ENCODE measurements around the gene MR1. TPM values are rescaled to one million over a fixed set of nuclear protein-coding genes. Genes with fewer than 3 reads are reported as not detected.

The MR1 gene
- total and polyA plus RNA-seq, 9 donors: 6.9 to 53.6 (median 15.5) TPM

- no peak overlapping the region for H3K4me3 ChIP-seq
- no peaks in the 10 kb centered on the region for H3K36me3 ChIP-seq
- no peak for TF ChIP-seq EP300 (IDR thresholded peaks at IDR 0.05)
- no peak for TF ChIP-seq POLR2A (IDR thresholded peaks at IDR 0.05)
- TF ChIP-seq CTCF (IDR thresholded peaks at IDR 0.05): no peak
- no peak for DNase-seq
- no peak overlapping the region for H3K27ac ChIP-seq
- intact Hi-C loops (cut with DNase I): loop anchor here in 1 of 4 donors (10.0 kb wide), 1 partner anchor 92 kb away; no protein-coding TSS in a partner anchor
- no peaks in the 10 kb centered on the region for H3K9me3 ChIP-seq
- peaks cover 2% of the 10 kb centered on the region for H3K4me1 ChIP-seq (ENCODE audit: insufficient read depth)
- H3K27me3 ChIP-seq: no peaks in the 10 kb centered on the region
- WGBS, 3 donors: 90 to 92% (median 91%) methylated on average over 8 of the region's 8 CpGs
Measured at GRCh38 chr1:181016563-181016962, 17.2 kb upstream of the MR1 start.

- WGBS, 3 donors: 40 to 93% (median 41%) methylated on average over 1 of the region's 1 CpG
- Histone ChIP-seq H3K36me3 (no peaks in the 10 kb centered on the region), H3K4me1 (ENCODE audit: insufficient read depth) (peaks cover 2% of the 10 kb centered on the region), H3K27me3 (no peaks in the 10 kb centered on the region), H3K27ac (no peak overlapping the region), H3K9me3 (no peaks in the 10 kb centered on the region), H3K4me3 (no peak overlapping the region)
- DNase-seq: no peak
- intact Hi-C loops (cut with DNase I): loop anchor here in 1 of 4 donors (10.0 kb wide), 1 partner anchor 94 kb away; no protein-coding TSS in a partner anchor
- TF ChIP-seq CTCF (IDR thresholded peaks at IDR 0.05) (no peak), EP300 (IDR thresholded peaks at IDR 0.05) (no peak), POLR2A (IDR thresholded peaks at IDR 0.05) (no peak)
Measured at GRCh38 chr1:181018901-181019681, 14.7 kb upstream of the MR1 start.

- H3K4me3 ChIP-seq: no peak overlapping the region
- intact Hi-C loops (cut with DNase I): loop anchor here in 1 of 4 donors (5.0 kb wide), 1 partner anchor 66 kb away; the partner anchor contains the start of gene IER5
- no peaks in the 10 kb centered on the region for H3K36me3 ChIP-seq
- H3K4me1 ChIP-seq (ENCODE audit: insufficient read depth): no peaks in the 10 kb centered on the region
- peak overlapping the region in 1 of 2 donors; percentile 76 for H3K27ac ChIP-seq
- no peaks in the 10 kb centered on the region for H3K27me3 ChIP-seq
- DNase-seq: no peak
- H3K9me3 ChIP-seq: no peaks in the 10 kb centered on the region
- 12 to 27% (median 16%) methylated on average over 3 of the region's 3 CpGs for WGBS, 3 donors
- TF ChIP-seq EP300 (IDR thresholded peaks at IDR 0.05): no peak
- TF ChIP-seq POLR2A (IDR thresholded peaks at IDR 0.05): no peak
- no peak for TF ChIP-seq CTCF (IDR thresholded peaks at IDR 0.05)
Measured at GRCh38 chr1:181021159-181021558, 12.6 kb upstream of the MR1 start.

GRCh38 chr1:181021811-181022434, 11.9 kb upstream of the MR1 start:
- no peaks in the 10 kb centered on the region for H3K4me1 ChIP-seq (ENCODE audit: insufficient read depth)
- H3K4me3 ChIP-seq: peak overlapping the region; percentile 87
- intact Hi-C loops (cut with DNase I): loop anchor here in 1 of 4 donors (5.0 kb wide), 1 partner anchor 65 kb away; the partner anchor contains the start of gene IER5
- TF ChIP-seq EP300 (IDR thresholded peaks at IDR 0.05) (no peak), POLR2A (IDR thresholded peaks at IDR 0.05) (no peak), CTCF (IDR thresholded peaks at IDR 0.05) (no peak)
- 1% methylated on average over 23 of the region's 23 CpGs for WGBS, 3 donors
- no peaks in the 10 kb centered on the region for H3K36me3 ChIP-seq
- no peaks in the 10 kb centered on the region for H3K27me3 ChIP-seq
- H3K9me3 ChIP-seq: no peaks in the 10 kb centered on the region
- H3K27ac ChIP-seq: peak overlapping the region; percentile 43 to 76
- peak; percentile 64 to 73 (median 72) for DNase-seq
